B cell (primary cell): ENCODE results near the gene DGCR6L. TPM values are rescaled to one million over a fixed set of nuclear protein-coding genes. Genes with fewer than 3 reads are reported as not detected.
"Not testable (repeated sequence)": the region's sequence is repeated elsewhere in the genome, so short reads cannot be mapped to it uniquely, and the experiment has no call there.

Experiments used
- ATAC-seq: fragments of 200-7000 bp; cut with Tn5 transposase; one replicate; pipeline ENCODE4 v1.10.0; 2021; ENCODE audit warnings: low read depth, mild to moderate bottlenecking, moderate number of reproducible peaks, moderate library complexity
- CTCF ChIA-PET: fragments of 350-600 bp; sonication (Branson Sonifier 250); formaldehyde crosslinking; loops from one replicate; lab custom pipeline; 2021; ENCODE audit warnings: antibody characterized with exemption, inconsistent platforms; lab: Charles Lee
- POLR2A ChIA-PET: fragments of 350-600 bp; sonication (Branson Sonifier 250); formaldehyde crosslinking; loops from one replicate; lab custom pipeline; 2021; ENCODE audit warnings: antibody characterized with exemption; lab: Charles Lee
- DNase-seq: peaks from one replicate; pipeline ENCODE4 v3.0.0; 2013
- H2AFZ ChIP-seq: 2 replicates; pipeline ENCODE4 v1.6.1; 2012; ENCODE audit warnings: mild to moderate bottlenecking, low read depth, low read length; ENCODE audit not compliant: insufficient read depth, poor library complexity, severe bottlenecking
- H3K27ac ChIP-seq, 2 donors: 1 replicate in 1 of 2; 2 replicates in 1 of 2; pipeline ENCODE4 v1.5.1; 2012 to 2013; ENCODE audit warnings: low read length in 2 of 2, mild to moderate bottlenecking in 2 of 2, moderate library complexity in 1 of 2
- H3K27me3 ChIP-seq, 4 experiments: fragments of 200-600 bp in 1 of 4; sonication (generic) in 1 of 4; replicated peaks in 1 of 4; 1 replicate in 2 of 4; 2 replicates in 2 of 4; pipeline versions ENCODE4 v1.6.1 to v1.7.0; 2013 to 2016; ENCODE audit warnings: low read length in 3 of 4, mild to moderate bottlenecking in 2 of 4, mixed read lengths in 1 of 4, moderate library complexity in 1 of 4; ENCODE audit not compliant: insufficient read depth in 4 of 4, control insufficient read depth in 3 of 4; ENCODE audit errors: control extremely low read depth in 1 of 4
- H3K36me3 ChIP-seq, 2 experiments: replicated peaks in 1 of 2; 1 replicate in 1 of 2; 2 replicates in 1 of 2; pipeline versions ENCODE4 v1.6.1 to v1.7.1; 2013; ENCODE audit warnings: low read length in 1 of 2; ENCODE audit not compliant: insufficient read depth in 2 of 2, control insufficient read depth in 1 of 2; ENCODE audit errors: control extremely low read depth in 1 of 2, extremely low read depth in 1 of 2
- H3K4me1 ChIP-seq, 2 donors: fragments of 200-600 bp in 1 of 2; sonication (generic) in 1 of 2; 1 replicate in 1 of 2; 2 replicates in 1 of 2; pipeline versions ENCODE4 v1.5.1 to v1.6.1; 2013 to 2017; ENCODE audit warnings: low read length in 2 of 2; ENCODE audit not compliant: control insufficient read depth in 2 of 2, insufficient read depth in 2 of 2
- H3K4me2 ChIP-seq: replicated peaks from 2 replicates; pipeline ENCODE3; 2012; ENCODE audit warnings: mild to moderate bottlenecking, low read depth, low read length; ENCODE audit not compliant: poor library complexity, severe bottlenecking
- H3K4me3 ChIP-seq, 5 experiments: fragments of 200-600 bp in 1 of 5; sonication (generic) in 1 of 5; 1 replicate in 3 of 5; 2 replicates in 2 of 5; pipeline versions ENCODE4 v1.5.1 to v1.7.0; 2011 to 2016; ENCODE audit warnings: low read length in 4 of 5, mild to moderate bottlenecking in 4 of 5, low read depth in 2 of 5, control low read depth in 1 of 5, moderate library complexity in 1 of 5; ENCODE audit not compliant: insufficient read depth in 1 of 5; ENCODE audit errors: control extremely low read depth in 1 of 5, extremely low read depth in 1 of 5
- H3K79me2 ChIP-seq: fragments of 200-600 bp; sonication (generic); one replicate; pipeline ENCODE4 v1.6.0; 2016; ENCODE audit warnings: low read length; ENCODE audit not compliant: control insufficient read depth, insufficient read depth
- H3K9ac ChIP-seq: fragments of 200-600 bp; sonication (generic); 2 replicates; pipeline ENCODE4 v1.6.1; 2017; ENCODE audit warnings: mild to moderate bottlenecking, low read length, moderate library complexity
- H3K9me3 ChIP-seq, 3 donors: one replicate each; pipeline versions ENCODE4 v1.6.1 to v1.7.1; 2013; ENCODE audit warnings: low read length in 2 of 3; ENCODE audit not compliant: control insufficient read depth in 2 of 3, insufficient read depth in 1 of 3; ENCODE audit errors: control extremely low read depth in 1 of 3
- H4K20me1 ChIP-seq: 2 replicates; pipeline ENCODE4 v1.6.0; 2012; ENCODE audit warnings: mild to moderate bottlenecking, low read length; ENCODE audit not compliant: insufficient read depth, control insufficient read depth, poor library complexity, severe bottlenecking
- H3K27ac Mint-ChIP-seq: one replicate; pipeline ENCODE4 v1.8.0; 2021; ENCODE audit warnings: mixed read lengths
- H3K27me3 Mint-ChIP-seq: one replicate; pipeline ENCODE4 v1.8.0; 2021; ENCODE audit warnings: mixed read lengths
- H3K4me1 Mint-ChIP-seq: one replicate; pipeline ENCODE4 v1.8.0; 2021; ENCODE audit warnings: mixed read lengths
- H3K4me3 Mint-ChIP-seq: one replicate; pipeline ENCODE4 v1.8.0; 2021; ENCODE audit warnings: mixed read lengths
- H3K9me3 Mint-ChIP-seq: one replicate; pipeline ENCODE4 v1.8.0; 2022; ENCODE audit warnings: mixed read lengths; ENCODE audit not compliant: insufficient read depth
- CTCF ChIP-seq: fragments of 200-600 bp; IDR thresholded peaks from one replicate; pipeline ENCODE4 v1.8.0; 2022; ENCODE audit warnings: antibody characterized with exemption, mild to moderate bottlenecking
- EZH2 ChIP-seq: IDR thresholded peaks from 2 replicates; pipeline ENCODE4 v1.6.1; 2012; ENCODE audit warnings: borderline replicate concordance, low read depth, mild to moderate bottlenecking, moderate library complexity, low read length; ENCODE audit not compliant: insufficient read depth, poor library complexity, severe bottlenecking
- WGBS: methylation state at CpG from one replicate; pipeline ENCODE4 v1.1.5; 2013; ENCODE audit warnings: missing lambda C conversion rate; ENCODE audit not compliant: insufficient coverage; 5-methylcytosine and 5-hydroxymethylcytosine counted together
- intact Hi-C: fragments of 100-400 bp; cut with micrococcal nuclease; formaldehyde crosslinking; loops from one replicate; pipeline ENCODE4 v1.10.0; 2022
- polyA plus RNA-seq: library from polyadenylated mRNA; depleted of rRNA; stranded (reverse); fragments of >200 nt; gene quantifications from 2 replicates; pipeline ENCODE4 v1.2.3, GENCODE V29; 2012
- total RNA-seq, 2 donors: library from RNA; stranded (reverse); fragments of 120-200 nt in 1 of 2; gene quantifications; 1 replicate in 1 of 2; 2 replicates in 1 of 2; pipeline versions ENCODE4 v1.2.3 to v1.2.4, GENCODE V29; 2013 to 2022

Gene DGCR6L
- total and polyA plus RNA-seq, 2 donors (not counting 1 experiment from before 2014, with no cell fraction given) = 21.2 to 33.4 TPM

GRCh38 chr22:20271114-20271994 lies 48.5 kb downstream of the DGCR6L start:
- CTCF ChIA-PET = no interaction called here
- Histone ChIP-seq H3K79me2 (no peaks in the 10 kb centered on the region), H3K9me3 (no peaks in the 10 kb centered on the region), H3K4me2 (no peak overlapping the region), H3K27me3 (peaks cover 0 to 9% (median 3%) of the 10 kb centered on the region in 4 experiments), H4K20me1 (no peaks in the 10 kb centered on the region), H2AFZ (no peak overlapping the region), H3K36me3 (no peaks in the 10 kb centered on the region), H3K4me3 (no peak overlapping the region), H3K4me1 (peaks cover 8 to 14% of the 10 kb centered on the region in 2 donors), H3K27ac (no peak overlapping the region), H3K9ac (no peak overlapping the region)
- H3K4me1 Mint-ChIP-seq = peaks cover 5% of the 10 kb centered on the region
- no peaks in the 10 kb centered on the region for H3K9me3 Mint-ChIP-seq
- no peak for DNase-seq
- H3K4me3 Mint-ChIP-seq = no peak overlapping the region
- TF ChIP-seq CTCF = no peak
- no peak for TF ChIP-seq EZH2
- POLR2A ChIA-PET = no interaction called here
- ATAC-seq = no peak
- intact Hi-C loops = no loop called here
- H3K27ac Mint-ChIP-seq = no peak overlapping the region
- 87% methylated on average over 10 of the region's 14 CpGs for WGBS
- peaks cover 3% of the 10 kb centered on the region for H3K27me3 Mint-ChIP-seq

GRCh38 chr22:20270190-20271113 lies 49.4 kb downstream of the DGCR6L start:
- H3K4me1 ChIP-seq = peaks cover 8 to 14% of the 10 kb centered on the region in 2 donors
- H3K36me3 ChIP-seq, H3K9me3 ChIP-seq, H3K27ac ChIP-seq, ATAC-seq, H3K4me3 ChIP-seq, H3K27me3 Mint-ChIP-seq, POLR2A ChIA-PET, H3K9me3 Mint-ChIP-seq, intact Hi-C loops, H3K79me2 ChIP-seq, H2AFZ ChIP-seq, H3K27me3 ChIP-seq, H3K4me2 ChIP-seq, H4K20me1 ChIP-seq, H3K4me1 Mint-ChIP-seq, H3K9ac ChIP-seq, DNase-seq, H3K27ac Mint-ChIP-seq: not testable (repeated sequence)
- H3K4me3 Mint-ChIP-seq = peak overlapping the region; percentile 7
- CTCF ChIA-PET = interaction anchor here (1.7 to 2.5 kb wide), 2 partner anchors 14 to 113 kb away, joined by 5 to 10 read pairs; no protein-coding TSS in a partner anchor
- WGBS = 84% methylated on average over 19 of the region's 23 CpGs

GRCh38 chr22:20269673-20270072 lies 50.2 kb downstream of the DGCR6L start:
- ATAC-seq, H3K36me3 ChIP-seq, intact Hi-C loops, H3K27ac Mint-ChIP-seq, DNase-seq, H2AFZ ChIP-seq, H4K20me1 ChIP-seq, H3K4me2 ChIP-seq, H3K79me2 ChIP-seq, H3K4me3 ChIP-seq, H3K27ac ChIP-seq, H3K4me1 Mint-ChIP-seq, H3K27me3 Mint-ChIP-seq, H3K9me3 ChIP-seq, H3K9ac ChIP-seq, POLR2A ChIA-PET, H3K9me3 Mint-ChIP-seq, H3K27me3 ChIP-seq: not testable (repeated sequence)
- CTCF ChIA-PET = interaction anchor here (1.7 to 2.5 kb wide), 2 partner anchors 14 to 113 kb away, joined by 5 to 10 read pairs; no protein-coding TSS in a partner anchor
- H3K4me3 Mint-ChIP-seq = peak overlapping the region; percentile 32
- WGBS = 91% methylated on average over 7 of the region's 8 CpGs
- peaks cover 8 to 14% of the 10 kb centered on the region in 2 donors for H3K4me1 ChIP-seq
